ENCODE measurements around the gene PDS5B.

The PDS5B gene

DNA sequence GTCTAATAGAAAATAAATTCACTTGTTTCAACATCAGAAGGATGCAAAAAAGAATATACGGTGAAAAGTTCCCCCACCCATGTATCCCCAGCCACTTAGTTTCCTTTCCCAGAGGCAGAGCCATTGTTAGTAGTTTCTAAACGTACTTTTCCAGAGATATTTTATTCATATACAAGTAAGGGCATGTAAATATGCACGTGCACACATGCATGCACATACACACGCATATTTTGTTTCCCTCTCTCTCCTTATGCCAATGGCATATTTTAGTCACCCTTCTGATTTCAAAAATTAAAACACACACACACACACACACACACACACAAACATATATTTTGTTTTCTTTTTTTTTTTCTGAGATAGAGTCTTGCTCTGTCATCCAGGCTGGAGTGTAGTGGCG, 147.4 kb downstream of the PDS5B start:
- no peak for DNase-seq

- DNase-seq: no peak
Measured at GRCh38 chr13:32734511-32734910, 148.3 kb downstream of the PDS5B start.

- DNase-seq: no peak
Measured at GRCh38 chr13:32735859-32736258, 149.6 kb downstream of the PDS5B start.

GRCh38 chr13:32736648-32737047, 150.4 kb downstream of the PDS5B start:
- DNase-seq: no peak

- DNase-seq: no peak
Measured at GRCh38 chr13:32737111-32737571, 150.9 kb downstream of the PDS5B start.

- DNase-seq: no peak
Measured at GRCh38 chr13:32737679-32738078, 151.4 kb downstream of the PDS5B start.

DNA sequence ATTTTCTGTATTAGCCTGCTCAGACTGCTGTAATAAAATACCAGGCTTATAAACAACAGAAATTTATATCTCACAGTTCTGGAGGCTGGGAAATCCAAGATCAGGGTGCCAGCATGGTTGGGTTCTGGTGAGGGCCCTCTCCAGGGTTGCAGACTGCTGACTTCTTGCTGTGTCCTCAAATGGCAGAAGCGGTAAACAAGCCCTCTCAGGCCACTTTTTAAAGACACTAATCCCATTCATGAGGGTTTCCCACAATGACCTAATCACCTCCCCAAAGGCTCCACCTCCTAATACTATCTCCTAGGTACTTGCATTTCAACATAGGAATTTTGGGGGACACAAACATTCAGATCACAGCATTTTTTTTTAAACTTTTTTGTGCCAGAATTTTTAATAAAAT, 159.3 kb downstream of the PDS5B start:
- no peak for DNase-seq

DNA sequence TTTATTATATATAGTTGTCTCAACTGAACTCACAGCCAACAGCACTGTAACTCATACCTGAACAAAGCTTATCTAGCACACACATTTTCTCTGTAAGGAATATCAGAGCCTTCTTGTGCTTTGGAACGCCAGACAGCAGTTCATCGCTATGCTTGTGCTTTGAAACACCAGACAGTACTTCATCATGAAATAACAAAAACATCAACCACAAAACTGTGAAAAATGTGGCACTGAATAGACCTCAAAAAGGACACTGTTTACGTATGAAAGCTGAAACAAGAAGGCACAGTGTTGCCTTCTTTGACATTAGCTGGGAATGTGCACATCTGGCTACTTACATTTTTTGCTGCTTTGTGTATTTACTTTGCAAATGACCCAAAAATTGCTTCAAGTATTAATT, 160.2 kb downstream of the PDS5B start:
- DNase-seq: no peak

DNA sequence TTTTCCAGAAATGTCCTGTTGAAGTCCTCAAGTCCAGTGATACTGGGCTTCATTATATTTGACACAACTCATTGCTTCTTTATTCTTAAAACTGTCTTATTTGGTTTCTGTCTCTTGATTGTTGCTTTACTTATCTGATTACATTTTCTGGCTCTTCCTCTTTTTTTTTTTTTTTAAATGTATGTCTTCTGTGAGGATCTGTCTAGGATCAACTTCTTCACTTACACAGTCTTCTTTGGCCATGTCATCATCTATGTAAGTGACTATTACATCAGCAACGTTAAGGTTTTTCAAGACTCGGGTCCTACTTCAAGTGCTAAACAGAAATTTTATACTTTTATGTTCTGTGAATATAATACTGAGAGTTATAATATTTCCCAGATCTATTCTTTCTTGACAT, 162.1 kb downstream of the PDS5B start:
- DNase-seq: no peak

DNA sequence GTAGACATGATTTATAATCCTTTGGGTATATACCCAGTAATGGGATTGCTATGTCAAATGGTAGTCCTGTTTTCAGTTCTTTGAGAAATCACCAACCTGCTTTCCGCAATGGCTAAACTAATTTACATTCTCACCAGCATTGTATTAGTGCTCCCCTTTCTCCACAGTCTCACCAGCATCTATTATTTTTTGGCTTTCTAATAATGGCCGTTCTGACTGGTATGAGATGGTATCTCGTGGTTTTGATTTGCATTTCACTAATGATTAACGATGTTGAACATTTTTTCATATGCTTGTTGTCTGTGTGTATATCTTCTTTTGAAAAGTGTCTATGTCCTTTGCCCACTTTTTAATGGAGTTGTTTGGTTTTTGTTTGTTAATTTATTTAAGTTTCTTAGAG, 165.1 kb downstream of the PDS5B start:
- no peak for DNase-seq

DNA sequence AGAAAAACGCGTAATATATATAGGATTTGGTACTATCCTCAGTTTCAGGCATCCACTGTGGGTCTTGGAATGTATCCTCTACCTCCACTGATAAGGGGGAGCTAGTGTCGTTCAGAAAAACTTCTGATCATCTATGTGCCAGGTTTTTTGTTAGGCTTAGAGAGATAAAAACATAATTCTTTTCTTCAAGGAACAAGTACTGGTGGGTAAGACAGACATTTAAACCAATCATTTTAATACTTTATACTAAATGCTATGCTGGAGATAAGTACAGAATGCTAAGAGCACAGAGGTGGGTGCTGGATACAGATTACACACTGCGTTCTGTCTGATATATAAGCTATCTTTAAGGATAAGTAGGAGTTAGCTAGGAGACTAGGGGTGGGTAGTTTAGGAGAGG, 166.1 kb downstream of the PDS5B start:
- DNase-seq: no peak

DNA sequence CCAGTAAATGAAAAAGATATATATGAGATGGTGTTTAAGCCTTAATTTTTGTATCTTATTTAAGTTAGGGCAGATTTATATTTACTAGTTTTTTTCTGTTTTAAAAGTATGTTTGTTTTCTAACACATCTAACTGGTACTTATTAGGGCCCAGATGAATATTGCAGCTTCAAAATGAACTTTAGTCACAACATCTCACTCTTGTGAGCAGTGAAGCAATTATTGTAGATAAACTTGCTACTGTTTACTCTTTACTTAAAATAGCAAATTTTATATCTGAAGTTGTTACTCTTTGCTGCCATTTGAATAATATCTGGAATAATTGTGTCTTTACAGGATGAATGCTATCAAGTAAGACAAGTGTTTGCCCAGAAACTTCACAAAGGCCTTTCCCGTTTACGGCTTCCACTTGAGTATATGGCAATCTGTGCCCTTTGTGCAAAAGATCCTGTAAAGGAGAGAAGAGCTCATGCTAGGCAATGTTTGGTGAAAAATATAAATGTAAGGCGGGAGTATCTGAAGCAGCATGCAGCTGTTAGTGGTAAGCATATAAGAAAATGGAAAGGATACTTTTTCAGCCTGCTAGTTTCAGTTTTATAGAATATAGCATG, 166.8 kb downstream of the PDS5B start:
- DNase-seq: no peak

DNA sequence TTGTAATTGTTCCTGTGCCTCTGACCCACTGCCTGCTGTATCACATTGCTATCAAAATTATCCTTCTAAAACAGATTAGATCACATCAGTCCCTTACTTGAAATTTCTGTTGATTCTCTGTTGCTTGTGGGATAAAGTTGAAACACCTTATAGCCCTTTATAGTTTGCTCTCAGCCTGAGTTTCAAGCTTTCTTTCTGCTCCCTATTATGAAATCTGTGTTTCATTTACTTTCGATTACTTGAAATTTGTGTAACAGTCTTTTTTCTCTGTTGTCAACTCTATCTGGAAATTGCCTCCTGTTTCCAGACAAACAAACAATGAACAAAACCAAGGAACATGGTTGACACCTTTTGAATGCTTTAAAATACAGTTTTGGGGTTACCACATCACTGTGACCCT, 167.9 kb downstream of the PDS5B start:
- no peak for DNase-seq

DNA sequence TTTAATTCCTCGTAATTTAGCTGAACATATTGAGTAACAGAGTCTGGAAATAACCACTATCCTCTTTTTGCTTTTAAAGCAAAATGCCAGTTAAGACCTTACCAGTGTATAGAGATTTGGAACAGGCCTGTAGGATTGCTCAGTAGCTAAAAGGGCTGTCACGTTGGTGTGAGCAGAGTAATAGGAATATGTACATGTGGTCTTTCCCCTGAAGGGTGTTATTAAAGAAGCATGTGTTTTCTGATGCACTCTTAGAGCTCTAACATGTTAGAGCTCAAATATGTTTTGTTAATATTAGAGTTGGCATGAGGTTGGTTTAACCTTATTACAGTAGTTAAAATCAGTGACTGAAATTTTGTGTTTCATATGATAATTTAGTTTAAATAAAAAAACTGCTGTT, 172.9 kb downstream of the PDS5B start:
- no peak for DNase-seq

GRCh38 chr13:32761472-32761871, 175.2 kb downstream of the PDS5B start:
- no peak for DNase-seq

DNA sequence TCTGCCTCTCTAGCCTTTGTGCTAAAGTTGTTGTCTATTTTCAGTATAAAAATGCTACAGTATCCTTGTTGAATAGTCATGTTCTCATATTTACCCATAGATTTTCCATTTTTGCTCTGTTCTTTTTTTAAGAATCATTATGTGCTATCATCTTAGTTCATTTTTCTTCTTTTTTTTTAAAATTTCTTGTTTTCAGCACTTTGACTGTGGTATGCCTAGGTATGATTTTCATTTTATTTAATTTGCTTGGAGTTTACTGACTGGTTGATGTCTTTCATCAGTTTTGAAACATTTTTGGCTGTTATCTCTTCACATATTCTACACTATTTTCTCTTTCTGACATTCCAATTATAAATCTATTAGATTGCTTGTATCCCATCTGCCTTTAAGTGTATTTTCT, 192.9 kb downstream of the PDS5B start:
- no peak for DNase-seq

DNA sequence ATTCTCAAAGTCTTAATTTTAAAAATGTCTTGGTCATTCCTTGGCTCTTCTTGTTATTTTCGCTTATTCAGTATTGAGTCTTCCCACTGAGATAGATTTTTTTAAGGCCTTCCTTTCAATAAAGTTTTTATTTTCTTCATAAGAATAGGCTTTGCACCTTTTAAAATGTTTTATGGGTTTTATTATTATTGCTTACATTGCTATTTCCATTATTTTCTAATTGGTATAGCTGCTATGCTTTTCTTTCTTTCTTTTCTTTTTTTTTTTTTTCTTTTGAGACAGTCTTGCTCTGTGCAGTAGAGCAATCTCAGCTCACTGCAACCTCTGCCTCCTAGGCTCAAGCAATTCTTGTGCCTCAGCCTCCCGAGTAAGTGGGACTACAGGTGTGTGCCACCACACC, 195.7 kb downstream of the PDS5B start:
- no peak for DNase-seq

GRCh38 chr13:32783067-32783466, 196.8 kb downstream of the PDS5B start:
- no peak for DNase-seq

DNA sequence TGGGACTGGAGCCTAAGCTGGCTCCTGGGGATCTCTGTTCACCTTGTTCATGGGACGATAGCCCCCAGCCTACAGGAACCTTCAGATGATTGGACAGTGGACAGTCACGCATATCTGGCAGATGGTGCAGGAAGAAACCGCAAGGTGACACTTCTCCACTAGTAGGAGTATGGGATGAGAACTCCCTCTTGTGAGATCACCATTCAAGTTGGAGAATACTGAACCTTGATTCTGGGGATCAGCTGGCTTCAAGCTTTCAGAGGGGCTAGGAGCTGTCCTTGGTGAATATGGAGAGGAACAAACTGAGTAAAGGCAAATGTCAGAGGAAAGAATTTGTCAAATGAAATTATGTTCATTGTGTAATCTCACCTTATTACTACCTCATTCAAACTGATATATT, 204.5 kb downstream of the PDS5B start:
- DNase-seq: no peak

GRCh38 chr13:32791545-32792172, 205.4 kb downstream of the PDS5B start:
- DNase-seq: no peak

DNA sequence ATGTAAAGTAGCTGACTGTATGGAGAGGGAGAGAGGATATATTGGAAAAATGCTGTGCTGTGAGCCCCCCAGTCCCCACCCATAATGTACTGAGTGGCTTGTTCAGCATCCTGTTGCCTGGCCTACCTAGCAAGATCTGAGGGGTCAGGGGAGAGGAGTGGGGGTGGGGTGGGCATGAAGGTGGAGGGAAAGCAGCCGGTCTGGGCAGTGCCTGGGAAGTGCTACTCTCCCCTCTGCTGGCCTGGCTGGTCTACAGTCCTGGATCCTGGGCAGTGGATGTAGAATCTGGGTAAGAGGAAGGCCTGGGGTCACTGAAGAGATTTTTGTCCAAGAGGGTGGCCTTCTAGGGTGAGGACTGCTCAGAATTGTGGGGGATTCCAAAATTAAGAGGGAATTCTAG, 210.5 kb downstream of the PDS5B start:
- no peak for DNase-seq

GRCh38 chr13:32802159-32802558, 215.9 kb downstream of the PDS5B start:
- no peak for DNase-seq

DNA sequence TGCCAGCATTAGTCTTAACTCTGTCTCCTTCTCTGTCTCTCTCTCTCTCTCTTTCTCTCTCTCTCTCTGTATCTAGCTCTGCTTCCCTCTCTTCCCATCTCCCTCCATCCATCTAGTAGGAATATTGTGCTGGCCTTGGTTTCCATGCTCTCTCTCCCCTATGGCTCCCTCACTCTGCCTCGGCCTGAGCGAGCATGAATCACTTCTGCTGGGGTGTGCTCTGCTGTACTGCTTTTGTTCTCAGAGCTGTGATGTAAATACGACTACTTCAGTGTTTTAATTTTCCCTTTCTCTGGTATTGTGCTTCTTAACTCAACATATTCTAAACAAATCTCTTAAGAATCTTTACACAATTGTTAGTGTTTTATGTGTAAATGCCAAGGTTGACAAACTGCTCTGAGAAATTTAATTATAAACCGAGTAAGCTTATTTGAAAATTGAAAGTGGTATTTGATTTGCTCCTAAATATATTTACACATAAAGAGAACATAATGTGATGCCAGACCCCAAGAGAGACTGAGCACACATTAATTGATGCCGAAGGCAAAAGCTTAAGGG, 218.5 kb downstream of the PDS5B start:
- no peak for DNase-seq

GRCh38 chr13:32811297-32811800, 225.1 kb downstream of the PDS5B start:
- no peak for DNase-seq
